Activated CD4-positive, alpha-beta T cell treated with anti-CD3 and anti-CD28 coated beads, Interleukin-2, amount 10 ng/mL, durations not matched to agents 24 days and 14 days (primary cell): Measurements from ENCODE around the gene KAT6B. TPM values are rescaled to one million over a fixed set of nuclear protein-coding genes. Genes with fewer than 3 reads are reported as not detected.
A peak's percentile ranks its signal among the peaks of the same experiment; 100 is the strongest.

Experiments
- DNase-seq: peaks from one replicate; pipeline ENCODE4 v3.0.0; 2022
- H3K27ac Mint-ChIP-seq: one replicate; pipeline ENCODE4 v1.8.0; 2022; ENCODE audit warnings: mild to moderate bottlenecking, mixed read lengths
- H3K27me3 Mint-ChIP-seq: one replicate; pipeline ENCODE4 v1.8.0; 2022; ENCODE audit warnings: mixed read lengths
- H3K36me3 Mint-ChIP-seq: one replicate; pipeline ENCODE4 v1.8.0; 2022; ENCODE audit warnings: low read depth, mild to moderate bottlenecking, mixed read lengths
- H3K4me1 Mint-ChIP-seq: one replicate; pipeline ENCODE4 v1.8.0; 2021; ENCODE audit warnings: mixed read lengths
- H3K4me3 Mint-ChIP-seq: one replicate; pipeline ENCODE4 v1.8.0; 2022; ENCODE audit warnings: mild to moderate bottlenecking, moderate library complexity, mixed read lengths
- H3K9me3 Mint-ChIP-seq: one replicate; pipeline ENCODE4 v1.8.0; 2021; ENCODE audit warnings: mixed read lengths
- intact Hi-C: fragments of 100-400 bp; cut with micrococcal nuclease; formaldehyde crosslinking; loops from one replicate; pipeline ENCODE4 v1.15.1; 2023
- total RNA-seq: library from RNA; stranded (reverse); gene quantifications from 2 replicates; pipeline ENCODE4 v1.2.3, GENCODE V29; 2022

KAT6B gene
- total RNA-seq, 1 donor from 2014 or later, result 21.7 TPM

DNA sequence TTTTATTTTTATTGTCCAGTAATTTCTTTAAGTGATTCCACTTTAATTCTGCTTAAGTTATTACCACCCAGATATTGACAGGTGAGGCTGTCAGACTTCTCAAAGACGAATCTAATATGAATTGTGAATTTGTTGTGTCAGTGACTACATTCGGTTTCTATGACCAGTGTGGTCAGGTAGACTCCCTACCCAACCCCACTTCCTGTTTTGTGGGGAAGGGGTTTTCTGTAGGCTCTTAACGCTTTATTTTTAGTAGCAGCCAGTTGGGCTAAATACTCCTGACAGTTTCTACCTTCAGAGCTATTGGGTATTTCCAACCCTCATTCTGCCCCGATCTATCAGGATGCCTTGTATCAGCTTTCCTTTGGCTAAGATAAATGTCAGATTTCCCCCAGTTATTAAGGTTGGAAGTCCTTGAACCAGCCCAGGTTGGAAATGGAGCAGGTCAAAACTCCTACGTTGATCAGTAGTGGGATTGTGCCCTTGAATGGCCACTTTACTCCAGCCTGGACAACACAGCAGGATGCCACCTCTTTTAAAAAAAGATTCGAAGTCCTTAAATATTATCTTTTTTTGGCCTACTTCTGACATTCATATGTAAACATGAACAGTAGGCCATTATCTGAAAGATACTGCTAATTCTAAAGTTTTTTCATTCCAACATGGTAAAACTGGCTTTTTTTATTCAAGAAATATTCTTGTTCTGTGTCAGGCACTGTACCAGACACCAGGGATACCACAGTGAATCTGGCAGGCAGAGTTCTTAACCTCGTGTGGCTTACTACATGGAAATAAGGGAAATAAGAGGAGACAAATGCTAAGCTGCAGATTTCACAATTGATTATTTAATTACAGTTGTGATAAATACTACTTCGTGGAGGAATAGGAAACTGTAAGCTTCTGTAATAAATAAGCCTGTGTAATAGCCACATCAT, 151.8 kb downstream of the KAT6B start:
- H3K27me3 Mint-ChIP-seq, result no peaks in the 10 kb centered on the region
- peak overlapping the region; percentile 71 for H3K4me3 Mint-ChIP-seq
- peaks cover 44% of the 10 kb centered on the region for H3K36me3 Mint-ChIP-seq
- peak overlapping the region; percentile 91 for H3K27ac Mint-ChIP-seq
- H3K4me1 Mint-ChIP-seq, result peaks cover 47% of the 10 kb centered on the region
- intact Hi-C loops, result loop anchor here (1.0 to 10.0 kb wide), 5 partner anchors 35 to 393 kb away; partner anchors contain the start of gene KAT6B
- H3K9me3 Mint-ChIP-seq, result no peaks in the 10 kb centered on the region
- peak; percentile 91 for DNase-seq

DNA sequence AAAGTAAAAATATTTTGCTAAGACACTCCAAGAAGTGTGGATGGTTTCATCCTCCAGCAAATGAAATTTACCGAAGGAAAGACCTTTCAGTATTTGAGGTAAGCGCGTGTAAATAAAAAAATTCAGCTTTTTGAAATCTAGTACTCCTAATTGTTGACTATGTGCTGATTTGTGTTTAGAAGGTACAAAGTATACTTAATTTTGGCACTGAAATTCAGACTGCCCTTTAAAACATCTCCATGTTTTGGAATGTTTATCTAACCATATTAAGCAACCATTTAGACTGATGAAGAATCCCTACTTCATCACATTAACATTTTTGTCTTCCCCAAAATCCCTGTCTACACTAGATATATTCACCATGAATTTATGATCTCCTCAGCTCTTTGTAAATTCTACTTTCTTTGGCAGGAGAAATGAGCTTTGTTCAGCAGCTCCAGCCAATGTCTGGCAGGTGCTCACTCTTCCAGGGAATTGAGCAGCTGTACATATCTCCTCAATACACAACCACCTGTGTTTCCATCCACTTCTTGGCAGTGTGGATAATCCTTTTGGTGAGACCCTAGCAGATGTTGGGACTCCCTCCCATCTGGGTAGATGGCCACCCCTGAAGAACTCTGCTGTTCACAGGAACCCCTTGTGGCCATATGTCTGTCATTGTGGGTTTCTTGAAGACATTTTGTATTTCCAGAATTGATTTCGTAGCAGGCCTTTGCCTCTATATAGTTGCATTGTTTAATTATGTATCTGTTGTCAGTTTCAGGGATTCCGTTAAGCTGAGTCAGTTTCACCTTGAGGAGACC, 155.6 kb downstream of the KAT6B start:
- Mint-ChIP-seq H3K27ac (no peak overlapping the region), H3K9me3 (no peaks in the 10 kb centered on the region), H3K4me1 (peaks cover 34% of the 10 kb centered on the region), H3K4me3 (no peak overlapping the region), H3K36me3 (peaks cover 42% of the 10 kb centered on the region), H3K27me3 (no peaks in the 10 kb centered on the region)
- DNase-seq, result no peak
- intact Hi-C loops, result no loop called here

DNA sequence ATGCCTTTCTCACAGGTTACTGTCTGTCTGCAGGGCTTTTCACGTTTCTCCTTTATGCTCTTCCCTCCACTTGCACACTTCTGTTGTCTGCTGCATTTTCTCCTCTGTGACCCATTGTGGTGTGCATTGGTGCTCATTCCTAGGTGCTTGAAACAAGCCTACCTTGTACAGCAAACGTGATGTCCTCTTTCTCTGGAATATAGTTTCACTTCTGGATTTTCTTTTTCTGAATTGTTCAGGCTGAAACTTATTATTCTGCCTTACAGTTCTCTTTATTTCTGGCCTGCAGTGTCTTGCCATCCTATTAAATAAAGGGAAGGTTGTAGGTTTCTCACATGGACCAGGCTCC, 156.2 kb downstream of the KAT6B start:
- intact Hi-C loops, result no loop called here

DNA sequence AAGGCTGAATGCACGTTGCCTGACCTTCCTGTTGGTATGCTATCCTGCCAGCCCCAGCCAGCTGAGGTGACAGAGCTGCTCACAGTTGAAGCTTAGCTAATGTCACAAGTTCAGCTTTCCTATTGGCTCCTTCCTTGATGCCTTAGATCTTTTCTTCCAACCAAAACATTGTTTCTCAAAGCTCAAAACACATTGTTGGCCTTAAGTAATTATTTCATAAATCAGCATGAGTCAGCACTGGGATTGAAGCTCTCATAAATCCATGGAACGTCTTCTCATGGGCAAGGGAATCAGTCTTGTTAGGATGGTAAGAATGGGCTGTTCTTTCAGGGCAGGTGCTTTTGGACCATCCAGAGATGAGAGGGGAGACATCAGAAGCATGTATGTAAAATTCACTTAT, 157.0 kb downstream of the KAT6B start:
- H3K4me1 Mint-ChIP-seq, result peaks cover 30% of the 10 kb centered on the region
- DNase-seq, result no peak
- no peaks in the 10 kb centered on the region for H3K9me3 Mint-ChIP-seq
- no peaks in the 10 kb centered on the region for H3K27me3 Mint-ChIP-seq
- H3K27ac Mint-ChIP-seq, result no peak overlapping the region
- peaks cover 35% of the 10 kb centered on the region for H3K36me3 Mint-ChIP-seq
- intact Hi-C loops, result no loop called here
- H3K4me3 Mint-ChIP-seq, result no peak overlapping the region

More for the DNA sequence above, 156.2 kb downstream of the KAT6B start:
- H3K4me3 Mint-ChIP-seq, result no peak overlapping the region
- H3K27me3 Mint-ChIP-seq, result no peaks in the 10 kb centered on the region
- H3K36me3 Mint-ChIP-seq, result peaks cover 39% of the 10 kb centered on the region
- peaks cover 31% of the 10 kb centered on the region for H3K4me1 Mint-ChIP-seq
- H3K27ac Mint-ChIP-seq, result no peak overlapping the region
- DNase-seq, result no peak
- H3K9me3 Mint-ChIP-seq, result no peaks in the 10 kb centered on the region

DNA sequence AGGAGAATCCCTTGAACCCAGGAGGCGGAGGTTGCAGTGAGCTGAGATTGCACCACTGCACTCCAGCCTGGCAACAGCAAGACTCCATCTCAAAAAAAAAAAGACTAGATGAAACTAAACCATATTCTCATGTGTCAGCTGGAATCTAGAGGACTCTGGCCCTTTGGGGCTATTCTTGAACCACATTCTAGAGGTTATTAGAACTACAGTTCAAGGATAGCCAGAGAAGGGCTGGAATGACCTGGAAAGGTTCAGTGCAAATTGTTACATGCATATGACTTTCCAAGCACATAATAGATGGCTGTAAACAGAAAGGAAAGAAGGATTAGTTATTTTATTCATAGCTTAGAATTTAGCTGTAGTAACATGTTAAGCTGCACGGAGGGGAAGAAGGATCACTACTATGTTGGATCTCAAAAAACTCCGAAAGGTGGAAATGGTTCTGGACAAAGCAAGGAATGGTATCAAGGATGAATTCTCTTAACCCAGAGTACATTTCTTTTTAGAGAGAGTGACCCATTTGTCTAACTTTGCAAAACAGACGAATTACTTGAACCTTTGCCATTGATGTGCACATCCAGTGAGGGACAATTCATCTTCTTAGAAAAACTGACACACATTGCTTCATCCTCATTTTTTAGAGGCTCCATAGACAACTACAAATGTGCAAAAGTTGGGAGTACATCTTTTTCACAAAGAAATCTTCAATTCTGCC, 161.1 kb downstream of the KAT6B start:
- Mint-ChIP-seq H3K36me3 (peaks cover 25% of the 10 kb centered on the region), H3K4me1 (peaks cover 23% of the 10 kb centered on the region), H3K27me3 (no peaks in the 10 kb centered on the region), H3K27ac (no peak overlapping the region), H3K4me3 (no peak overlapping the region), H3K9me3 (no peaks in the 10 kb centered on the region)
- intact Hi-C loops, result no loop called here
- no peak for DNase-seq

DNA sequence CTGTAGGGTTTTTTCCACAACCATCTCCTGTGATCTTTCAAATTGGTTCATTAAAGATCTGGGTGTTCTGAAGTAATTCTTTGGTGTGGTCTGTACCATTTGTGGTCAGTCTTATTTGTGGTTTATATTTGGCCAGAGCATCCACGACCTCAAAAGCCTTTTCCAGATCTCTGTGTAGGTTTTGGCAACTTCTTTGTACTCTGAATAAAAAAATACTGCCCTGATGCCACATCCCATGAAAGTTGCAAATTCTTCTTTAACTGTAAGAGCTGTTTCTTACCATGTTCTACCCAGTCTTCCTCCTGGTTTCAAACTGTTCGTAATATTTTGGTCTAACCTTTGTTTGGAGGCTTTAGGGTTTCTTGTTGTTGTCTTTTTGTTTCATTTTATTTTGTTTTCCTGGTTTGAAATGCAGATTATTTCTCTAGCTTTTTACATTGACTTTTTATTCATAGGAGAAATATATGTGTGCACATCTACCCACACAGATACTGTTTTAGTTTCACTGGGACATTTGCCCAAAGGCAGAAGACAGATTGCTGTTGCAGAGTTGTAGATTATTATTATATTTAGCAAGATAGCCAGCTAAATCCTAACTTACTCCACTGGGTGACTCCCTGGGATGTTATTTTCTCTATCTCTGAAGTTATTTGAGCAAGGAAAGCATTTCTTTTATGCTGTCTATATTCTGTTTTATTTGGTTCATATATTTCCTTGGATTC, 161.8 kb downstream of the KAT6B start:
- Mint-ChIP-seq H3K9me3 (peaks cover 3% of the 10 kb centered on the region), H3K36me3 (peaks cover 24% of the 10 kb centered on the region), H3K27me3 (no peaks in the 10 kb centered on the region), H3K27ac (no peak overlapping the region), H3K4me3 (no peak overlapping the region), H3K4me1 (peaks cover 17% of the 10 kb centered on the region)
- DNase-seq, result no peak
- intact Hi-C loops, result no loop called here

DNA sequence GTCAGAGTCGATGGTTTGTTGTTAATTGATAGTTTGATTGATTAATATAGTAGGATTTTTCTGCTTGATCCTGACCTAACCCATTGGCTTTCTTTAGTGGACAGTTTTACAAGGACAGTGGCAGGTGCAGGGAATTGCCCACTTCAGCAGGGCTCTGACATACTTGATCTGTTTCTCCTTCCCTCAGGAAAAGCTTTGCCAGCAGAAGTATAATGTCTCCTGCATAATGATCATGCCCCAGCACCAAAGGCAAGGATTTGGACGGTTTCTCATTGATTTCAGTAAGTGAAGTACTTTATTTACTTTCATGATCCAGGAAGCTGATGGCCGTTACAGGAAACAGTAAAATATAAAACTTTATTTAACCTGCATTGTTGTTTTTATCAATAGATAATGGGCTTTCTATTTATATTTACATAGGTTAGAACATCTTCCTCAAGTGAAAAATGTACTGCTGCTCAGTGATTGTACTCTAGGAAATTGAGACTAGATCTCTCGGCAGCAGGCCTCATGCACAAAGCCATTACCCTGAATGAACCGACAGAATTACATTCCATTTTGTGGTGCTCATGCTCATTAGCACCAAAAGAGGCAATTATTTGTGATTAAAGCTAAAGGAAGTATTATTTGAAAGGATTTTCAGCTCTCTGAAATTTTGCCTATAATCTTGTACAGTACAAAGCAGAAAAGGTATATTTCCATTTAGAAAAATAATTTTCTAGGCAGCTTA, 162.6 kb downstream of the KAT6B start:
- no peak overlapping the region for H3K4me3 Mint-ChIP-seq
- no peak overlapping the region for H3K27ac Mint-ChIP-seq
- intact Hi-C loops, result no loop called here
- peaks cover 13% of the 10 kb centered on the region for H3K4me1 Mint-ChIP-seq
- no peaks in the 10 kb centered on the region for H3K27me3 Mint-ChIP-seq
- H3K9me3 Mint-ChIP-seq, result peaks cover 3% of the 10 kb centered on the region
- H3K36me3 Mint-ChIP-seq, result peaks cover 22% of the 10 kb centered on the region
- no peak for DNase-seq

DNA sequence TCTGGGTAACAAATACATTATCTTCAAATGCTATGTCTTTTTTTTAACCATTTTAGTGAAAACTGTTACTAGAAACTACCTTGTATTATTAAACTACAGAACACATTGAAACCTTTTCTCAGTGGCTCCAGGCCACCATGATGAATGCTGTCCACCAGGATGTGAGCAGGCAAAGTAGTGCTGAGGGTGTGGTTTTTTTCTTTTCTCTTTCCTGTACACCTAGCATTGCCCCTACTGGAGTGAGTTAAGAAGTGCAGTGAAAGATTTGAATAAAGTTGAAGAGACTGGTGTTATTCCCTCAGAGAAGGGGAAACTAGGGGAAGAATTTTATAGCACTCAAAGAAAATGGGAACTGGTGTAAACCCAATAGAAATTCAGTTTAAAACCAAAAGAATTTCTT, 165.0 kb downstream of the KAT6B start:
- Mint-ChIP-seq H3K4me1 (peaks cover 21% of the 10 kb centered on the region), H3K9me3 (peaks cover 3% of the 10 kb centered on the region), H3K4me3 (no peak overlapping the region), H3K27me3 (no peaks in the 10 kb centered on the region), H3K27ac (no peak overlapping the region), H3K36me3 (peaks cover 21% of the 10 kb centered on the region)
- DNase-seq, result no peak
- intact Hi-C loops, result no loop called here

DNA sequence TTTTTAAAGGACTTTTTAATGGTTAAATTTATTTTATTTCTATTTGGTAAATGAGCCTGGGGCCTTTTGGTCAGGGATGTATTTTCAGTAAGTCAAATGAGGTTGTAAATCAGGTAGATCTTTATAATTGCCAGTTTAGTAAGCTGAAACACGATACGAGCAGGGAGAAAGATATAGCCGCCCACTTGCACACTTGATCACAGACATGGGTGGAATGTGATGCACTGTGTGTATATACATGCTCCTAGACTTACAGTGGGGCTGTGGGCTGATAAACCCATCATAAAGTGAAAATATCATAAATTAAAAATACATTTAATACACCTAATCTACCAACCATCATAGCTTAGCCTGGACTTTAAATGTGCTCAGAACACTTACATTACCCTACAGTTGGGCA, 165.7 kb downstream of the KAT6B start:
- intact Hi-C loops, result no loop called here
- no peak for DNase-seq
- peaks cover 20% of the 10 kb centered on the region for H3K36me3 Mint-ChIP-seq
- H3K9me3 Mint-ChIP-seq, result peaks cover 3% of the 10 kb centered on the region
- H3K27me3 Mint-ChIP-seq, result no peaks in the 10 kb centered on the region
- H3K4me3 Mint-ChIP-seq, result no peak overlapping the region
- peaks cover 21% of the 10 kb centered on the region for H3K4me1 Mint-ChIP-seq
- H3K27ac Mint-ChIP-seq, result no peak overlapping the region

DNA sequence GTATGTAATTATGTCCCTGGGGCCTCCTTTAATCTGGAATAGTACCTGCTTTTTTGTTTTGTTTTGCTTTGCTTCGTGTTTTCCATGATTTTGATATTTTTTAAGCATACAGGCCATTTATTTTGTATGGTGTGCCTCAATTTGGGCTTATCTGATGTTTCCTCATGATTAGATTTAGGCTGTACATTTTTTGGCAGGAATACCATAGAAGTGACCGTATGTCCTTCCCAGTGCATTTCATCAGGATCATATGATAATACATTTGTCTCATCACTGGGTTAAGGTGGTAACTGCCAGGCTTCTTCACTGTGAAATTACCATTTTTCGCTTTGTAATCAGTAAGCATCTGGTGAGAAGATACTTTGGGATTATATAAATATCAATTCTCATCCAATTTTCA, 167.2 kb downstream of the KAT6B start:
- intact Hi-C loops, result no loop called here
- Mint-ChIP-seq H3K27ac (no peak overlapping the region), H3K4me3 (no peak overlapping the region), H3K4me1 (peaks cover 12% of the 10 kb centered on the region), H3K9me3 (peaks cover 3% of the 10 kb centered on the region), H3K27me3 (no peaks in the 10 kb centered on the region), H3K36me3 (peaks cover 24% of the 10 kb centered on the region)
- no peak for DNase-seq

DNA sequence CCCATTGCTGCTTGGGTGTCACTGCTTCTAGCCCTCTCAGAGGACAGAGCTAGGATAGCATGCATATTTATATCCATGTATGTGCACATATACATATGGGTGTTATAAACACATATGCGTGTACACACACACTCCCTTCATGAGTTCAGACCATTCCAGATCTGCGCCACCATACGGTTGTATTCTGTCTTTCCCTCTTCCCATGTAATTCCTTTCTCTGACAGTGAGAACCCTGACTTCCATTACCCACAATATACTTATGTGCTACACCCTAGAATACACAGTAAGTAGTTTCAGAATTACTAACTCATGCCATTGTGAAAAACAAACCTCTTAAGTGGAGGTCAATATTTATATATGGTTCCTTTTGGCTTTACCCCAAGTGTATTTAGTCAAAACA, 168.5 kb downstream of the KAT6B start:
- Mint-ChIP-seq H3K9me3 (peaks cover 3% of the 10 kb centered on the region), H3K36me3 (peaks cover 24% of the 10 kb centered on the region), H3K27me3 (no peaks in the 10 kb centered on the region), H3K4me1 (peaks cover 11% of the 10 kb centered on the region), H3K27ac (no peak overlapping the region), H3K4me3 (no peak overlapping the region)
- no peak for DNase-seq
- intact Hi-C loops, result no loop called here

DNA sequence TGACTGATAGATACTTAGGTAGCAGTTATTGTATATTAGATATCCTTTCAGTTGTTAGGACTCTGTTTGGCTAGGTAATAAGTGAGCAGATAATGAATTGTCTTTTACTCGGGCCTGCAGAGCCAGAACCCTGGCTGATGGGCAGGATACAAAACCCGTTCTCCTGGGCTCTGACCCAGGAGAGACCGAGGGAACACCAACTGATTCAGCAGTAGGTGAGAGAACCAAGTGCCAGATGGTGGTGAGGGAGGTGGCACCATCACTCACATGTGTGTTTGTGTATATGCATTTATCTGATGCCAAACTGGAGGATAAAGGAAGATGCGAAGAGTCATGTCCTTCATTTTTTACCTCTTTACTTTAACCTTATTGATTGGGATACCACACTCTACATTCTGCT, 169.4 kb downstream of the KAT6B start:
- Mint-ChIP-seq H3K9me3 (peaks cover 3% of the 10 kb centered on the region), H3K27ac (no peak overlapping the region), H3K4me1 (peaks cover 12% of the 10 kb centered on the region), H3K4me3 (no peak overlapping the region), H3K27me3 (no peaks in the 10 kb centered on the region), H3K36me3 (peaks cover 23% of the 10 kb centered on the region)
- DNase-seq, result no peak
- intact Hi-C loops, result no loop called here

DNA sequence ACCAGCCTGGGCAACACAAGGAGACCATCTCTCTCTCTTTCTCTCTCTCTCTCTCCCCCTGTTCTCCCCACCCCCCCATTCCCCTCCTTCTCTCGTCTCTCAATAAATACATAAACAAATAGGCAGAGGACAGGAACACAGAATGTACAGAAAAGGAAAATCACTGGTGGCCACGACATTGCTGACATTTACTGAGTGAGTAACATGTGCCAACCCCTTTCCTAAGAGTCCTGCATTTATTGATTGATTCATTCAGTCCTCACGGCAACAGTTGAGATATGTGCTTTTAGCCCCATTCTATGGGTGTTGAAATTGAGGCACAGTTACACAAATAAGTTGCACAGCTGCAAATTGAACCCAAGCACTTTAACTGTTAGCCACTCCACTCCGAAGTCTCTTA, 170.8 kb downstream of the KAT6B start:
- DNase-seq, result no peak
- Mint-ChIP-seq H3K27me3 (no peaks in the 10 kb centered on the region), H3K27ac (peak overlapping the region; percentile 42), H3K4me1 (peaks cover 13% of the 10 kb centered on the region), H3K4me3 (no peak overlapping the region), H3K36me3 (peaks cover 23% of the 10 kb centered on the region), H3K9me3 (peaks cover 3% of the 10 kb centered on the region)
- intact Hi-C loops, result no loop called here
